ENCODE measurements around the gene COG5.

- TF ChIP-seq CTCF (IDR thresholded peaks at IDR 0.05 in 8 of 11, conservative IDR thresholded peaks at IDR 0.05 in 3 of 11) = no peak
- TF ChIP-seq POLR2AphosphoS5 (IDR thresholded peaks at IDR 0.05) = no peak
- no peak for TF ChIP-seq POLR2A (IDR thresholded peaks at IDR 0.05)
Measured at GRCh38 chr7:107312418-107312817, 251.3 kb downstream of the COG5 start.
